H1 (cell line): ENCODE results near the gene PSG2.
"Not testable (repeated sequence)": the region's sequence is repeated elsewhere in the genome, so short reads cannot be mapped to it uniquely, and the experiment has no call there.

Experiments
- CHD2 ChIP-seq: IDR thresholded peaks from 2 replicates; pipeline ENCODE4 v1.6.1; 2012; ENCODE audit warnings: low read length, improper control_type of control experiment
- RAD21 ChIP-seq, 2 experiments: IDR thresholded peaks in 1 of 2; conservative IDR thresholded peaks in 1 of 2; 2 replicates each; pipeline ENCODE4 v1.6.1; 2011; ENCODE audit warnings: low read depth in 2 of 2, low read length in 2 of 2, improper control_type of control experiment in 1 of 2, inconsistent platforms in 1 of 2, mild to moderate bottlenecking in 1 of 2, moderate library complexity in 1 of 2
- RFX5 ChIP-seq: IDR thresholded peaks from 2 replicates; pipeline ENCODE4 v1.6.1; 2011; ENCODE audit warnings: low read depth, low read length, improper control_type of control experiment, borderline replicate concordance
- TF ChIP-seq, protein P1 (sequence below), 3 experiments: IDR thresholded peaks; 1 replicate in 2 of 3; 2 replicates in 1 of 3; pipeline versions ENCODE4 v1.5.1 to v1.6.1; 2011; ENCODE audit warnings: low read length in 3 of 3, mild to moderate bottlenecking in 3 of 3, inconsistent platforms in 2 of 3, low read depth in 1 of 3, moderate library complexity in 1 of 3; ENCODE audit not compliant: insufficient read depth in 1 of 3; ENCODE audit errors: control extremely low read depth in 1 of 3
- TF ChIP-seq, protein P2 (sequence below): IDR thresholded peaks from 2 replicates; pipeline ENCODE4 v1.6.1; 2012; ENCODE audit warnings: low read length, inconsistent platforms

DNA sequence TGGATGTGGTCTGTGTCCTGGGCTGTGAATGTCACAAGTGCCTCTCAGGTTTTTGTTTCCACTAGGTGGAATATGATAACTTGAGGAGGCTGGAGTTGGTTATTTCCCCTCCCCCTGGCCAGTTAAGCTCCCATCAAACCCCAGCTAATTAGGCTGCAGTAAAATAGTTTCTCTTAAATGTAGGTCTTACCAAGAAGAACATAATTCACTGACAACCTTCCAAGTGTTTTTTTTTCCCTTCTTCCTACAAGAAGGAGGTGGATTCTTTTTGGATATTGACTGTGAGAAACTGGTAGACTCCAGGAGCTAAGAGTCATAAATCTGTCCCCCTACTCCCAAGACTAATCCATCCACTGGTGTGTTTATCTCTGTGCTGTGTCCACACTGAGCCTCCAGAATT is 15.9 kb upstream of the PSG2 start:
- TF ChIP-seq RFX5; RAD21 (IDR thresholded peaks at IDR 0.05 in 1 of 2, conservative IDR thresholded peaks at IDR 0.05 in 1 of 2; ENCODE audit: low read depth in 2 of 2, low read length in 2 of 2); CHD2: not testable (repeated sequence)
- TF ChIP-seq, protein P1, sequence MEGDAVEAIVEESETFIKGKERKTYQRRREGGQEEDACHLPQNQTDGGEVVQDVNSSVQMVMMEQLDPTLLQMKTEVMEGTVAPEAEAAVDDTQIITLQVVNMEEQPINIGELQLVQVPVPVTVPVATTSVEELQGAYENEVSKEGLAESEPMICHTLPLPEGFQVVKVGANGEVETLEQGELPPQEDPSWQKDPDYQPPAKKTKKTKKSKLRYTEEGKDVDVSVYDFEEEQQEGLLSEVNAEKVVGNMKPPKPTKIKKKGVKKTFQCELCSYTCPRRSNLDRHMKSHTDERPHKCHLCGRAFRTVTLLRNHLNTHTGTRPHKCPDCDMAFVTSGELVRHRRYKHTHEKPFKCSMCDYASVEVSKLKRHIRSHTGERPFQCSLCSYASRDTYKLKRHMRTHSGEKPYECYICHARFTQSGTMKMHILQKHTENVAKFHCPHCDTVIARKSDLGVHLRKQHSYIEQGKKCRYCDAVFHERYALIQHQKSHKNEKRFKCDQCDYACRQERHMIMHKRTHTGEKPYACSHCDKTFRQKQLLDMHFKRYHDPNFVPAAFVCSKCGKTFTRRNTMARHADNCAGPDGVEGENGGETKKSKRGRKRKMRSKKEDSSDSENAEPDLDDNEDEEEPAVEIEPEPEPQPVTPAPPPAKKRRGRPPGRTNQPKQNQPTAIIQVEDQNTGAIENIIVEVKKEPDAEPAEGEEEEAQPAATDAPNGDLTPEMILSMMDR (IDR thresholded peaks at IDR 0.05; ENCODE audit: control extremely low read depth in 1 of 3, insufficient read depth in 1 of 3, low read depth in 1 of 3, low read length in 3 of 3) = not testable (repeated sequence)
- TF ChIP-seq, protein P2, sequence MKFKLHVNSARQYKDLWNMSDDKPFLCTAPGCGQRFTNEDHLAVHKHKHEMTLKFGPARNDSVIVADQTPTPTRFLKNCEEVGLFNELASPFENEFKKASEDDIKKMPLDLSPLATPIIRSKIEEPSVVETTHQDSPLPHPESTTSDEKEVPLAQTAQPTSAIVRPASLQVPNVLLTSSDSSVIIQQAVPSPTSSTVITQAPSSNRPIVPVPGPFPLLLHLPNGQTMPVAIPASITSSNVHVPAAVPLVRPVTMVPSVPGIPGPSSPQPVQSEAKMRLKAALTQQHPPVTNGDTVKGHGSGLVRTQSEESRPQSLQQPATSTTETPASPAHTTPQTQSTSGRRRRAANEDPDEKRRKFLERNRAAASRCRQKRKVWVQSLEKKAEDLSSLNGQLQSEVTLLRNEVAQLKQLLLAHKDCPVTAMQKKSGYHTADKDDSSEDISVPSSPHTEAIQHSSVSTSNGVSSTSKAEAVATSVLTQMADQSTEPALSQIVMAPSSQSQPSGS = not testable (repeated sequence)
